Central memory CD4-positive, alpha-beta T cell (primary cell): ENCODE data around the gene PCDHA7.
"Not testable (repeated sequence)": the region's sequence is repeated elsewhere in the genome, so short reads cannot be mapped to it uniquely, and the experiment has no call there.

Experiments
- DNase-seq: peaks from one replicate; pipeline ENCODE4 v3.0.0; 2022
- total RNA-seq, 3 experiments: gene quantifications; one replicate each; lab custom pipeline; 2026; lab: John Stamatoyannopoulos, UW

Gene PCDHA7
- total RNA-seq: 0 reads per million in 3 experiments

- DNase-seq: no peak
These were observed at the start of gene PCDHA7 for GRCh38 chr5:140833993-140834392. Gene PCDHA7, plus strand, starts transcription at chr5:140834269. Its CDS starts 115 bp downstream, at chr5:140834384.

- no peak for DNase-seq
These were observed 48.0 kb upstream of the PCDHA7 start, which contains the start of gene PCDHA1 for GRCh38 chr5:140785905-140786686. Gene PCDHA1, plus strand, starts transcription at chr5:140786140.

- not testable (repeated sequence) for DNase-seq
These were observed 46.6 kb upstream of the PCDHA7 start for GRCh38 chr5:140787422-140787821.

GRCh38 chr5:140787849-140788504, 46.1 kb upstream of the PCDHA7 start:
- not testable (repeated sequence) for DNase-seq

- no peak for DNase-seq
These were observed 43.0 kb upstream of the PCDHA7 start for GRCh38 chr5:140791089-140791488.

- DNase-seq: no peak
These were observed 39.3 kb upstream of the PCDHA7 start, which contains the start of gene PCDHA2 for GRCh38 chr5:140794595-140795258. Gene PCDHA2, plus strand, starts transcription at chr5:140794852.

- no peak for DNase-seq
These were observed 38.8 kb upstream of the PCDHA7 start for GRCh38 chr5:140795259-140795641.

- DNase-seq: not testable (repeated sequence)
These were observed 37.9 kb upstream of the PCDHA7 start for GRCh38 chr5:140796072-140796717.

- DNase-seq: no peak
These were observed 37.4 kb upstream of the PCDHA7 start for GRCh38 chr5:140796718-140797095.

- DNase-seq: no peak
These were observed 33.1 kb upstream of the PCDHA7 start, which contains the start of gene PCDHA3 for GRCh38 chr5:140800816-140801493. Gene PCDHA3, plus strand, starts transcription at chr5:140801057.

GRCh38 chr5:140801494-140801841, 32.6 kb upstream of the PCDHA7 start:
- no peak for DNase-seq

- not testable (repeated sequence) for DNase-seq
These were observed 31.7 kb upstream of the PCDHA7 start for GRCh38 chr5:140802381-140802780.

GRCh38 chr5:140802781-140803271, 31.2 kb upstream of the PCDHA7 start:
- no peak for DNase-seq

- DNase-seq: no peak
These were observed 27.0 kb upstream of the PCDHA7 start, which contains the start of gene PCDHA4 for GRCh38 chr5:140806834-140807775. Gene PCDHA4, plus strand, starts transcription at chr5:140807068.

- DNase-seq: not testable (repeated sequence)
These were observed 25.7 kb upstream of the PCDHA7 start for GRCh38 chr5:140808241-140808888.

GRCh38 chr5:140808889-140809291, 25.2 kb upstream of the PCDHA7 start:
- DNase-seq: no peak

- DNase-seq: no peak
These were observed 12.4 kb upstream of the PCDHA7 start, which contains the start of gene PCDHA5 for GRCh38 chr5:140821375-140822280. Gene PCDHA5, plus strand, starts transcription at chr5:140821613.

- no peak for DNase-seq
These were observed 11.8 kb upstream of the PCDHA7 start for GRCh38 chr5:140822281-140822629.

GRCh38 chr5:140822969-140823368, 11.1 kb upstream of the PCDHA7 start:
- not testable (repeated sequence) for DNase-seq
